ENCODE results near the gene ABCA4.
"Not testable (repeated sequence)": the region's sequence is repeated elsewhere in the genome, so short reads cannot be mapped to it uniquely, and the experiment has no call there.

The ABCA4 gene

GRCh38 chr1:93999840-94000415 lies 121.0 kb downstream of the ABCA4 start:
- DNase-seq: no peak

- DNase-seq: not testable (repeated sequence)
Measured at GRCh38 chr1:93998532-93998931, 122.4 kb downstream of the ABCA4 start.

GRCh38 chr1:93997756-93998155 lies 123.2 kb downstream of the ABCA4 start:
- no peak for DNase-seq

GRCh38 chr1:93995837-93996536 lies 125.0 kb downstream of the ABCA4 start:
- no peak for DNase-seq

- DNase-seq: no peak
Measured at GRCh38 chr1:93993731-93994130, 127.2 kb downstream of the ABCA4 start.

GRCh38 chr1:93992954-93993353 lies 128.0 kb downstream of the ABCA4 start:
- DNase-seq: no peak

- DNase-seq: no peak
Measured at GRCh38 chr1:93992190-93992589, 128.8 kb downstream of the ABCA4 start.

- DNase-seq: no peak
Measured at GRCh38 chr1:93991271-93991670, 129.7 kb downstream of the ABCA4 start.

- DNase-seq: not testable (repeated sequence)
Measured at GRCh38 chr1:93990477-93990876, 130.5 kb downstream of the ABCA4 start.

- no peak for DNase-seq
Measured at GRCh38 chr1:93990010-93990409, 130.9 kb downstream of the ABCA4 start.

- no peak for DNase-seq
Measured at GRCh38 chr1:93989601-93990000, 131.3 kb downstream of the ABCA4 start.

- no peak for DNase-seq
Measured at GRCh38 chr1:93988634-93989350, 132.2 kb downstream of the ABCA4 start.

- no peak for DNase-seq
Measured at GRCh38 chr1:93981274-93981667, 139.7 kb downstream of the ABCA4 start.

GRCh38 chr1:93980320-93981273 lies 140.4 kb downstream of the ABCA4 start:
- no peak for DNase-seq

- peak; percentile 57 for DNase-seq
Measured at GRCh38 chr1:93979718-93980319, 141.1 kb downstream of the ABCA4 start.

- no peak for DNase-seq
Measured at GRCh38 chr1:93979040-93979717, 141.8 kb downstream of the ABCA4 start.

- DNase-seq: no peak
Measured at GRCh38 chr1:93977598-93977945, 143.4 kb downstream of the ABCA4 start.

GRCh38 chr1:93976711-93977597 lies 144.0 kb downstream of the ABCA4 start:
- DNase-seq: peak; percentile 18

- DNase-seq: no peak
Measured at GRCh38 chr1:93976291-93976690, 144.7 kb downstream of the ABCA4 start.

GRCh38 chr1:93972341-93972740 lies 148.6 kb downstream of the ABCA4 start:
- no peak for DNase-seq

GRCh38 chr1:93969887-93970286 lies 151.1 kb downstream of the ABCA4 start:
- DNase-seq: no peak

All from retina (tissue), 1 donor.